Measurements from ENCODE around the gene PRR22.
"Not testable (repeated sequence)": the region's sequence is repeated elsewhere in the genome, so short reads cannot be mapped to it uniquely, and the experiment has no call there.

PRR22 gene

GRCh38 chr19:5795382-5795919, 10.9 kb upstream of the PRR22 start:
- FAIRE-seq (no peak), DNase-seq (ENCODE audit: extremely low spot score, insufficient read length, low read depth) (no peak)

GRCh38 chr19:5793188-5793587, 8.6 kb upstream of the PRR22 start:
- FAIRE-seq: no peak
- DNase-seq (ENCODE audit: extremely low spot score, insufficient read length, low read depth): no peak

- FAIRE-seq: no peak
Observed at GRCh38 chr19:5792224-5792623, 7.7 kb upstream of the PRR22 start.

GRCh38 chr19:5790559-5791520, 6.3 kb upstream of the PRR22 start, which contains the start of gene DUS3L:
DUS3L (minus strand) TSS chr19:5791163; CDS start chr19:5791141, 22 bp downstream.
- FAIRE-seq (peak; percentile 100), DNase-seq (ENCODE audit: extremely low spot score, insufficient read length, low read depth) (peak; percentile 99)

More at GRCh38 chr19:5792224-5792623, 7.7 kb upstream of the PRR22 start:
- DNase-seq (ENCODE audit: extremely low spot score, insufficient read length, low read depth): no peak

GRCh38 chr19:5789886-5790558, 5.5 kb upstream of the PRR22 start:
- FAIRE-seq: no peak
- DNase-seq (ENCODE audit: extremely low spot score, insufficient read length, low read depth): no peak

GRCh38 chr19:5789351-5789761, 4.8 kb upstream of the PRR22 start:
- FAIRE-seq (no peak), DNase-seq (ENCODE audit: extremely low spot score, insufficient read length, low read depth) (no peak)

GRCh38 chr19:5788422-5788821, 3.9 kb upstream of the PRR22 start:
- DNase-seq (ENCODE audit: extremely low spot score, insufficient read length, low read depth) (no peak), FAIRE-seq (no peak)

- FAIRE-seq (no peak), DNase-seq (ENCODE audit: extremely low spot score, insufficient read length, low read depth) (no peak)
Observed at GRCh38 chr19:5787409-5788182, 3.0 kb upstream of the PRR22 start.

GRCh38 chr19:5786593-5787408, 2.3 kb upstream of the PRR22 start:
- FAIRE-seq (no peak), DNase-seq (ENCODE audit: extremely low spot score, insufficient read length, low read depth) (no peak)

GRCh38 chr19:5785423-5785822, 877 bp upstream of the PRR22 start:
- no peak for FAIRE-seq
- no peak for DNase-seq (ENCODE audit: extremely low spot score, insufficient read length, low read depth)

GRCh38 chr19:5782945-5783919, 1.3 kb downstream of the PRR22 start:
- FAIRE-seq (no peak), DNase-seq (ENCODE audit: extremely low spot score, insufficient read length, low read depth) (no peak)

GRCh38 chr19:5782322-5782721, 2.2 kb downstream of the PRR22 start:
- FAIRE-seq: no peak
- no peak for DNase-seq (ENCODE audit: extremely low spot score, insufficient read length, low read depth)

- not testable (repeated sequence) for DNase-seq (ENCODE audit: extremely low spot score, insufficient read length, low read depth); FAIRE-seq
Observed at GRCh38 chr19:5780916-5781315, 3.6 kb downstream of the PRR22 start.

GRCh38 chr19:5778402-5778801, 6.1 kb downstream of the PRR22 start:
- DNase-seq (ENCODE audit: extremely low spot score, insufficient read length, low read depth) (no peak), FAIRE-seq (no peak)

GRCh38 chr19:5775668-5776309, 8.8 kb downstream of the PRR22 start:
- FAIRE-seq: no peak
- no peak for DNase-seq (ENCODE audit: extremely low spot score, insufficient read length, low read depth)

- no peak for DNase-seq (ENCODE audit: extremely low spot score, insufficient read length, low read depth)
- no peak for FAIRE-seq
Observed at GRCh38 chr19:5774921-5775320, 9.6 kb downstream of the PRR22 start.

GRCh38 chr19:5773276-5773675, 11.3 kb downstream of the PRR22 start:
- DNase-seq (ENCODE audit: extremely low spot score, insufficient read length, low read depth) (no peak), FAIRE-seq (no peak)

GRCh38 chr19:5772416-5772815, 12.1 kb downstream of the PRR22 start:
- FAIRE-seq (no peak), DNase-seq (ENCODE audit: extremely low spot score, insufficient read length, low read depth) (no peak)
